B cell (primary cell): Measurements from ENCODE around the gene PTRH2. TPM values are rescaled to one million over a fixed set of nuclear protein-coding genes. Genes with fewer than 3 reads are reported as not detected.

Source experiments
- ATAC-seq: fragments of 200-7000 bp; cut with Tn5 transposase; one replicate; pipeline ENCODE4 v1.10.0; 2021; ENCODE audit warnings: low read depth, mild to moderate bottlenecking, moderate number of reproducible peaks, moderate library complexity
- CTCF ChIA-PET: fragments of 350-600 bp; sonication (Branson Sonifier 250); formaldehyde crosslinking; loops from one replicate; lab custom pipeline; 2021; ENCODE audit warnings: antibody characterized with exemption, inconsistent platforms; lab: Charles Lee
- POLR2A ChIA-PET: fragments of 350-600 bp; sonication (Branson Sonifier 250); formaldehyde crosslinking; loops from one replicate; lab custom pipeline; 2021; ENCODE audit warnings: antibody characterized with exemption; lab: Charles Lee
- DNase-seq: peaks from one replicate; pipeline ENCODE4 v3.0.0; 2013
- H2AFZ ChIP-seq: 2 replicates; pipeline ENCODE4 v1.6.1; 2012; ENCODE audit warnings: mild to moderate bottlenecking, low read depth, low read length; ENCODE audit not compliant: insufficient read depth, poor library complexity, severe bottlenecking
- H3K27ac ChIP-seq, 2 donors: 1 replicate in 1 of 2; 2 replicates in 1 of 2; pipeline ENCODE4 v1.5.1; 2012 to 2013; ENCODE audit warnings: low read length in 2 of 2, mild to moderate bottlenecking in 2 of 2, moderate library complexity in 1 of 2
- H3K27me3 ChIP-seq, 4 experiments: fragments of 200-600 bp in 1 of 4; sonication (generic) in 1 of 4; replicated peaks in 1 of 4; 1 replicate in 2 of 4; 2 replicates in 2 of 4; pipeline versions ENCODE4 v1.6.1 to v1.7.0; 2013 to 2016; ENCODE audit warnings: low read length in 3 of 4, mild to moderate bottlenecking in 2 of 4, mixed read lengths in 1 of 4, moderate library complexity in 1 of 4; ENCODE audit not compliant: insufficient read depth in 4 of 4, control insufficient read depth in 3 of 4; ENCODE audit errors: control extremely low read depth in 1 of 4
- H3K36me3 ChIP-seq, 2 experiments: replicated peaks in 1 of 2; 1 replicate in 1 of 2; 2 replicates in 1 of 2; pipeline versions ENCODE4 v1.6.1 to v1.7.1; 2013; ENCODE audit warnings: low read length in 1 of 2; ENCODE audit not compliant: insufficient read depth in 2 of 2, control insufficient read depth in 1 of 2; ENCODE audit errors: control extremely low read depth in 1 of 2, extremely low read depth in 1 of 2
- H3K4me1 ChIP-seq, 2 donors: fragments of 200-600 bp in 1 of 2; sonication (generic) in 1 of 2; 1 replicate in 1 of 2; 2 replicates in 1 of 2; pipeline versions ENCODE4 v1.5.1 to v1.6.1; 2013 to 2017; ENCODE audit warnings: low read length in 2 of 2; ENCODE audit not compliant: control insufficient read depth in 2 of 2, insufficient read depth in 2 of 2
- H3K4me2 ChIP-seq: replicated peaks from 2 replicates; pipeline ENCODE3; 2012; ENCODE audit warnings: mild to moderate bottlenecking, low read depth, low read length; ENCODE audit not compliant: poor library complexity, severe bottlenecking
- H3K4me3 ChIP-seq, 5 experiments: fragments of 200-600 bp in 1 of 5; sonication (generic) in 1 of 5; 1 replicate in 3 of 5; 2 replicates in 2 of 5; pipeline versions ENCODE4 v1.5.1 to v1.7.0; 2011 to 2016; ENCODE audit warnings: low read length in 4 of 5, mild to moderate bottlenecking in 4 of 5, low read depth in 2 of 5, control low read depth in 1 of 5, moderate library complexity in 1 of 5; ENCODE audit not compliant: insufficient read depth in 1 of 5; ENCODE audit errors: control extremely low read depth in 1 of 5, extremely low read depth in 1 of 5
- H3K79me2 ChIP-seq: fragments of 200-600 bp; sonication (generic); one replicate; pipeline ENCODE4 v1.6.0; 2016; ENCODE audit warnings: low read length; ENCODE audit not compliant: control insufficient read depth, insufficient read depth
- H3K9ac ChIP-seq: fragments of 200-600 bp; sonication (generic); 2 replicates; pipeline ENCODE4 v1.6.1; 2017; ENCODE audit warnings: mild to moderate bottlenecking, low read length, moderate library complexity
- H3K9me3 ChIP-seq, 3 donors: one replicate each; pipeline versions ENCODE4 v1.6.1 to v1.7.1; 2013; ENCODE audit warnings: low read length in 2 of 3; ENCODE audit not compliant: control insufficient read depth in 2 of 3, insufficient read depth in 1 of 3; ENCODE audit errors: control extremely low read depth in 1 of 3
- H4K20me1 ChIP-seq: 2 replicates; pipeline ENCODE4 v1.6.0; 2012; ENCODE audit warnings: mild to moderate bottlenecking, low read length; ENCODE audit not compliant: insufficient read depth, control insufficient read depth, poor library complexity, severe bottlenecking
- H3K27ac Mint-ChIP-seq: one replicate; pipeline ENCODE4 v1.8.0; 2021; ENCODE audit warnings: mixed read lengths
- H3K27me3 Mint-ChIP-seq: one replicate; pipeline ENCODE4 v1.8.0; 2021; ENCODE audit warnings: mixed read lengths
- H3K4me1 Mint-ChIP-seq: one replicate; pipeline ENCODE4 v1.8.0; 2021; ENCODE audit warnings: mixed read lengths
- H3K4me3 Mint-ChIP-seq: one replicate; pipeline ENCODE4 v1.8.0; 2021; ENCODE audit warnings: mixed read lengths
- H3K9me3 Mint-ChIP-seq: one replicate; pipeline ENCODE4 v1.8.0; 2022; ENCODE audit warnings: mixed read lengths; ENCODE audit not compliant: insufficient read depth
- EZH2 ChIP-seq: IDR thresholded peaks from 2 replicates; pipeline ENCODE4 v1.6.1; 2012; ENCODE audit warnings: borderline replicate concordance, low read depth, mild to moderate bottlenecking, moderate library complexity, low read length; ENCODE audit not compliant: insufficient read depth, poor library complexity, severe bottlenecking
- WGBS: methylation state at CpG from one replicate; pipeline ENCODE4 v1.1.5; 2013; ENCODE audit warnings: missing lambda C conversion rate; ENCODE audit not compliant: insufficient coverage; 5-methylcytosine and 5-hydroxymethylcytosine counted together
- intact Hi-C: fragments of 100-400 bp; cut with micrococcal nuclease; formaldehyde crosslinking; loops from one replicate; pipeline ENCODE4 v1.10.0; 2022
- polyA plus RNA-seq: library from polyadenylated mRNA; depleted of rRNA; stranded (reverse); fragments of >200 nt; gene quantifications from 2 replicates; pipeline ENCODE4 v1.2.3, GENCODE V29; 2012
- total RNA-seq, 2 donors: library from RNA; stranded (reverse); fragments of 120-200 nt in 1 of 2; gene quantifications; 1 replicate in 1 of 2; 2 replicates in 1 of 2; pipeline versions ENCODE4 v1.2.3 to v1.2.4, GENCODE V29; 2013 to 2022
- TF ChIP-seq, protein P1 (sequence below): fragments of 200-600 bp; IDR thresholded peaks from one replicate; pipeline ENCODE4 v1.8.0; 2022; ENCODE audit warnings: antibody characterized with exemption, mild to moderate bottlenecking

The PTRH2 gene
- total and polyA plus RNA-seq, 2 donors (not counting 1 experiment from before 2014, with no cell fraction given): 7.1 to 22.7 TPM

- no peak overlapping the region for H2AFZ ChIP-seq
- H3K27ac ChIP-seq: no peak overlapping the region
- no peaks in the 10 kb centered on the region for H3K36me3 ChIP-seq
- H3K27me3 Mint-ChIP-seq: no peaks in the 10 kb centered on the region
- TF ChIP-seq, protein P1, sequence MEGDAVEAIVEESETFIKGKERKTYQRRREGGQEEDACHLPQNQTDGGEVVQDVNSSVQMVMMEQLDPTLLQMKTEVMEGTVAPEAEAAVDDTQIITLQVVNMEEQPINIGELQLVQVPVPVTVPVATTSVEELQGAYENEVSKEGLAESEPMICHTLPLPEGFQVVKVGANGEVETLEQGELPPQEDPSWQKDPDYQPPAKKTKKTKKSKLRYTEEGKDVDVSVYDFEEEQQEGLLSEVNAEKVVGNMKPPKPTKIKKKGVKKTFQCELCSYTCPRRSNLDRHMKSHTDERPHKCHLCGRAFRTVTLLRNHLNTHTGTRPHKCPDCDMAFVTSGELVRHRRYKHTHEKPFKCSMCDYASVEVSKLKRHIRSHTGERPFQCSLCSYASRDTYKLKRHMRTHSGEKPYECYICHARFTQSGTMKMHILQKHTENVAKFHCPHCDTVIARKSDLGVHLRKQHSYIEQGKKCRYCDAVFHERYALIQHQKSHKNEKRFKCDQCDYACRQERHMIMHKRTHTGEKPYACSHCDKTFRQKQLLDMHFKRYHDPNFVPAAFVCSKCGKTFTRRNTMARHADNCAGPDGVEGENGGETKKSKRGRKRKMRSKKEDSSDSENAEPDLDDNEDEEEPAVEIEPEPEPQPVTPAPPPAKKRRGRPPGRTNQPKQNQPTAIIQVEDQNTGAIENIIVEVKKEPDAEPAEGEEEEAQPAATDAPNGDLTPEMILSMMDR: no peak
- no peak for TF ChIP-seq EZH2
- POLR2A ChIA-PET: no interaction called here
- intact Hi-C loops: no loop called here
- no peaks in the 10 kb centered on the region for H3K9me3 Mint-ChIP-seq
- H3K27ac Mint-ChIP-seq: no peak overlapping the region
- H3K9ac ChIP-seq: no peak overlapping the region
- H3K9me3 ChIP-seq: no peaks in the 10 kb centered on the region
- WGBS: no CpG with 5 or more reads among the region's 2 CpGs
- H3K4me2 ChIP-seq: no peak overlapping the region
- peaks cover 22% of the 10 kb centered on the region for H3K4me1 Mint-ChIP-seq
- no peak for DNase-seq
- no peak overlapping the region for H3K4me3 Mint-ChIP-seq
- no peaks in the 10 kb centered on the region for H3K27me3 ChIP-seq
- ATAC-seq: no peak
- H3K4me3 ChIP-seq: no peak overlapping the region
- no peaks in the 10 kb centered on the region for H3K4me1 ChIP-seq
- peaks cover 8% of the 10 kb centered on the region for H4K20me1 ChIP-seq
- CTCF ChIA-PET: interaction anchor here (0.7 kb wide), 1 partner anchor 127 kb away, joined by 3 read pairs; no protein-coding TSS in a partner anchor
- H3K79me2 ChIP-seq: peaks cover 84% of the 10 kb centered on the region
Measured at GRCh38 chr17:59714255-59714654, 7.0 kb upstream of the PTRH2 start.

GRCh38 chr17:59712862-59713261 lies 5.6 kb upstream of the PTRH2 start:
- H3K4me3 Mint-ChIP-seq: no peak overlapping the region
- CTCF ChIA-PET: no interaction called here
- H3K4me1 Mint-ChIP-seq: peaks cover 31% of the 10 kb centered on the region

More at GRCh38 chr17:59712862-59713261, 5.6 kb upstream of the PTRH2 start:
- no peaks in the 10 kb centered on the region for H3K27me3 Mint-ChIP-seq
- DNase-seq: no peak
- Histone ChIP-seq H3K36me3 (no peaks in the 10 kb centered on the region), H3K4me2 (no peak overlapping the region), H4K20me1 (no peaks in the 10 kb centered on the region), H3K79me2 (peaks cover 75% of the 10 kb centered on the region), H3K9me3 (no peaks in the 10 kb centered on the region), H3K9ac (no peak overlapping the region), H3K27ac (no peak overlapping the region), H2AFZ (no peak overlapping the region), H3K4me3 (no peak overlapping the region), H3K27me3 (no peaks in the 10 kb centered on the region), H3K4me1 (peaks cover 9 to 12% of the 10 kb centered on the region in 2 donors)
- 100% methylated on average over 1 of the region's 2 CpGs for WGBS
- POLR2A ChIA-PET: no interaction called here
- intact Hi-C loops: no loop called here
- TF ChIP-seq, protein P1: no peak
- TF ChIP-seq EZH2: no peak
- no peaks in the 10 kb centered on the region for H3K9me3 Mint-ChIP-seq
- H3K27ac Mint-ChIP-seq: no peak overlapping the region
- ATAC-seq: no peak
